Measurements from ENCODE around the gene SLC44A4.
"Not testable (repeated sequence)": the region's sequence is repeated elsewhere in the genome, so short reads cannot be mapped to it uniquely, and the experiment has no call there.

The SLC44A4 gene

DNA sequence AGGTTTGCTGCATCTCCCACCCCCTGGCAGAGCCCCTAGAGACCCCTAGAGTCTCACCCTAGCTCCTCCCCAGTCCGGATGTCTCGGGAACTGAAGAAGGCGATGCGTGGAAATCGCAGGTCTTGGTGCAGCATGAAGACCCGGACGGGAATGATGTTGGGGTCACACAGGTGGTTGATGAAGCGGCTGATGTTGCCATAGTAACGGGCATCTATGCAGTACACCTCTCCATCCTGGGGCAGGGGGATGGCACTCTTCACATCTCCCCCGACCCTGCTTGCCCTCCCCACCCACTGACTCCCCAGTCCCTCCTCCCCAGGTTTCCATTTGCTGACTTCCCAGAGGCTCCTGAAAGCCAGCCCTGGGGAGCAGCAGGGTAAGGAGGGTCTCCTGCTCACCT lies 1.8 kb upstream of the SLC44A4 start:
- in situ Hi-C loops (cut with HindIII; ENCODE audit: low sequenced_read_pairs): no loop called here

DNA sequence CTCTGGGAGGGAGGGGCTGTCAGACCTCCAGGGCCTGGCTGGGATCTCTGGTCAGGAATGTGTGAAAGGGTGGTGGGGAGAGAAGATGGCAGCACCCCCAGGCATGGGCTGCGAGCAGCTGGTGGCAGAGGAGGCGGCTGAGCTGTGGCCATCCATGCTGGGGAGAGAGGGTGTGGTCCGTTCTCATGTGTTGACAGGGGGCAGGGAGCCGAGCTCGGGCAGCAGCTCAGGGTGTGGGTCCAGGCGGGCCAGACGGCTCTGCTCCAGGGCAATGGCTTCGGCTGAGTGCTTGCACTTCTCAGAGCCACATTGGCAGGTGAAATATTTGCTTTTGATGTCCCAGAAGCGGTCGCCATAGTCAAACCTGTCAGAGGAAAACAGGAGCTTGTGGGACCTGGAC lies 1.1 kb upstream of the SLC44A4 start:
- in situ Hi-C loops (cut with HindIII; ENCODE audit: low sequenced_read_pairs): no loop called here

DNA sequence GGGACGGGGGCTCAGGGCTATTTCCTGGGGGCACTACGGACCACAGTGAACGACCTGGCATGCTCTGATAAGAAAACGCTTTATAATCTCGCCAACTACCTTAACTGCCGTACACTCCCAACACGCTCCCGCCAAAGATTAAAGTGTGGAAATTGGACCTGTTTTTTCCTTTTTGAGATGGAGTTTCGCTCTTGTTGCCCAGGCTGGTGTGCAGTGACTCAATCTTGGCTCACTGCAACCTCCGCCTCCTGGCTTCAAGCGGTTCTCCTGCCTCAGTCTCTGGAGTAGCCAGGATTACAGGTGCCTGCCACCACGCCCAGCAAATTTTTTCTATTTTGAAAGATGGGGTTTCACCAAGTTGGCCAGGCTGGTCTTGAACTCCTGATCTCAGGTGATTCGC lies 346 bp upstream of the SLC44A4 start:
- in situ Hi-C loops (cut with HindIII; ENCODE audit: low sequenced_read_pairs): no loop called here

DNA sequence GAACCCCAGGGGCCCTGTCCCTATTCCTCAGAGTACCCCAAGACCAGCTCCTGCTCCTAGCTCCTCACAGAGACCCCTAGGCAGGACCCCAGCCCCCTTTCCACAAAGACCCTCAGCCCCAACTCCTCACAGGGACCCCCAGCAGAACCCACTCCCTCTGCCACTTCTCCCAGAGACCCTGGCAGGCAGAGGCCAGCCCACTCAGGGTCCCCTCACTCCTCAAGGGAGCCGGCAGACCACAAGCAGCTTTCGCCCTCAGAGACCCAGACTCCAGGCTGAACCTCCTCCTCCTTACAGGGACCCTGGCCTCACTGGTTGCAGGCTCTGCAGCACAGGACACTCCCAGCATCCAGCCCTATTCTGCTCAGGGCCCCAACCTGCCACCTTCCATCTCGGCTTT lies 575 bp downstream of the SLC44A4 start:
- in situ Hi-C loops (cut with HindIII; ENCODE audit: low sequenced_read_pairs): no loop called here

DNA sequence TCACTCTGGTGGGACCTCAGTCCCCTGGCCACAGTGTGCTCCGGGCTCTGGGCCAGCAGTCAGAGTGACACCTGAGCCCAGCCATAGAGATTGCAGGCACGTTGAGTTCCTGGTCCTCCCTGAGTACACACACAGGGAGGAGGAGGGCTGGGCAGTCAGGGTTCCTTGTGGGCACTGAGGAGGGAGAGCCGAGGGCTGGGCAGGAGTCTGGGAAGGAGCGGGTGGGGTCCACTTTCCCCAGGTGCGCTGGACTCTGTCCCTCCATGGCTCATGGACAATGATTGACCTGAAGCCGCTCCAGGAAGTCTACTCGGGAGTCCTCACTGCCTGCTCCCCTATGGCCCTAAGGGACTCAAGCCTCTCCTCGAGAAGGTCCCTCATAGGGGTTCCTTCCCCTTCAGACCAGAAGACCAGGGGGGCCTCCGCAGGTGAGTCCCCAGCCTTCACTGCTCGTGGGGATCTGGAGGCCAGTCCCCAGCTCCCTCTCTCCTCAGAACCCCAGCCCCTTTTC lies 1.1 kb downstream of the SLC44A4 start:
- in situ Hi-C loops (cut with HindIII; ENCODE audit: low sequenced_read_pairs): no loop called here

DNA sequence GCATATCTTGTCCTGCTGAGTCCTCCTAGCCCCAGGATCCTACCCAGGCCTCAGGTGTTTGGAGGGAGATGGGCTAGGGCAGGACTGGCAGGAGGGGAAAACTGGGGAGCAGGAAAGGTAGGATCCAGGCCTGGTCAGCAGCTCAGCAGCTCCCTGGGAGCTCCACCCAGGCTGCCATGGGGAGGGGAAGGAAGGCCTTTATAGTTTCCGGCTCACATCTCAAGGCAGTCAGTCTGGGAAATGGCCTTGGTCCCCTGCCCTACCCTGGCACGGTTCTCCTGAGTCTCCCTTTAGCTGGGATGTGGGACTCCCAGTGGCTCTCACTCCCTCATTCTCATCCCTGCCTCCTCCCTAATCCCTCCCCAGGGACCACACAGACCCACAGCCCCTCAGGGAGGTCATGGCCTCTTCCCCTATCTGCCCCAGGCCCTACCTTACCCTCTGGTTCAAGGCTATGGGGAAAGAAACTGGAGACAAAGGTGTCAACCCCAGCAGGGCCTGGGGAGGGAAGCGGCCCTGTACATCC lies 1.6 kb downstream of the SLC44A4 start:
- in situ Hi-C loops (cut with HindIII; ENCODE audit: low sequenced_read_pairs): no loop called here

DNA sequence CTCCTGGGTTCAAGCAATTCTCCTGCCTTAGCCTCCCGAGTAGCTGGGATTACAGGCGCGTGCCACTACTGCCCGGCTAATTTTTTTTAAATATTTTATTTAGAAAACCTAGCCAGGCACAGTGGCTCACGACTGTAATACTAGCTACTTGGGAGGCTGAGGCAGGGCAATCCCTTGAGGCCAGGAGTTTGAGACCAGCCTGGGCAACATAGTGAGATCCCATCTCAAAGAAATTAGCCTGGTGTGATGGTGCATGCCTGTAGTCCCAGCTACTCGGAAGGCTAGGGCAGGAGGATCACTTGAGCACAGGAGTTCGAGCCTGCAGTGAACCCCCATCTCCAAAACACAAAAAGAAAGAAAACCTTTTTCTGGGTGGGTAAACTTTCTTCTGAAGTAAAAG lies 2.4 kb downstream of the SLC44A4 start:
- in situ Hi-C loops (cut with HindIII; ENCODE audit: low sequenced_read_pairs): no loop called here

DNA sequence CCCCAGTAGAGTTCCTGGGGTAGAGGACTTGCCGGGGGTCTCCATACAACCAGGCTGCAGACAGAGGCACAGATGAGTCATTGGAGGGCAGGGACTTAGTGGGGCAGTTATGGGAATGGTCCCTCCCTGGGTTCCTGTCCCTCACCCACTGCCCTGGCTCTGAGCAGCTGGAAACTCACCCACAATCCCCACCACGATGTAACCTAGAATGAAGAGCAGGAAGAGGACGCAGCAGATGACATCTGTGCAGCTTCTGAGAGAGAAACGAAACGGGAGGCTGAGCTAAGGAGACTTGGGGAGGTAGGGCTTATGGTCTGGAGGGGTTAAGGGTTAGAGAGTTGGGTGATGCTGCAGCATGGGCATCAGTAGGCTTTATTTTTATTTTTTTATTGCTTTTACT lies 2.9 kb downstream of the SLC44A4 start:
- in situ Hi-C loops (cut with HindIII; ENCODE audit: low sequenced_read_pairs): no loop called here

DNA sequence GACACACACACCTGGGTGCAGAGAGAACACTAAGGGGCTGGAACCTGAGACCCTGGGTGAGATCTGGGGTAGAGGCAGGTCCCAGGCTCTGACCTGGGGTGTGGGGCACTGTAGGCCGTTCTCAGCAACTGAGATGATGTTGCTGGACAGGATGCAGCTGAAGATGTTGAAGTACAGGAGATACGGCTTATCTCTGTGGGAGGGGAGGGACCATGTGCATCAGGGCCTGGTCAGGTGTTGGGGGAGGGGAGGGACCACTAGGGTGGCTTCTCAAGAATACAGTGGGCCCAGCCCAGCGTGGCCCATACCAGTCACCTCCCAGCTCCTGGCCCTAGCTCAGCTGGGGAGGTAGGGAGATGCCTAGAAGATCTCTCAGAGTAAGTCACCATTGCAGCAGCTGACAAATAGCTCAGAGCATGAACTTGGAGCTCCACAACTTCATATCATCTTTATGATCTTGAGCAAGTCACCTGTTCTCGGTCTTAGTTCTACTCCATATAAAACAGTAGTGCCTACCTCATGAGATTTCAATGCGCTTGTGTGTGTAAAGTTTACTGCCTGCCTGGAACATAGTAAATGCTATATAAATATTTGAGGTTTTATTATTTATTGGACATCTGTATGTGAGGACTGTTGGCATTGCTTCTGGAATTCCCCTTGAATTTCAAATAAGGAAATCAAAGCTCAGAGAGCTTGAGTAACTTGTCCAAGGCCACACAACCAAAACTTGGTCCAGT lies 3.8 kb downstream of the SLC44A4 start:
- in situ Hi-C loops (cut with HindIII; ENCODE audit: low sequenced_read_pairs): no loop called here

DNA sequence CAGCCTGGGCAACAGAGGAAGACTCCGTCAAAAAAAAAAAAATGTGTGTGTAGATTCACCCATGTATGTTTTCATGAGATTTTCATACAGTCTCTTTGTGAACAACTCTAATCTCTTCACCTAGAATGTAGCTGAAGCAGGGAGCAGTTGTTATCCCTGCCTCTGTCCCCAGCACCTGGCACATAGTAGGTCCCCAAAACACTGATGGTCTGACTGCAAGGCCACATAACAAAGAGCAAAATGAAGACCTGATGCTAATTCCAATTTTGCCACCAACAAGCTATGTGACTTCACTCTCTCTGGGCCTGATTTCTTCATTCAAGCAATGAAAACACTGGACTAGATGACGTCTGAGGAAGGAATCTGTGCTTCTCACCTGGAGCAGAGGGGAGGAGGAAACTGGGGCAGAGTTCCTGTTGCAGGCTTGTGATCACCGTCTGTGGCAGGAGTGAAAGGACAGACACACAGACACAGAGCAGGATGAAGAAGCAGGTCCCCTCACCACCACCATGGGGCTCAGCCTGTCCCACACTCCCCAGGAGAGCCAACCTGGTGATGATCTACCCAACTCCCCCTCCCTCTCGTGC lies 4.6 kb downstream of the SLC44A4 start:
- in situ Hi-C loops (cut with HindIII; ENCODE audit: low sequenced_read_pairs): no loop called here

DNA sequence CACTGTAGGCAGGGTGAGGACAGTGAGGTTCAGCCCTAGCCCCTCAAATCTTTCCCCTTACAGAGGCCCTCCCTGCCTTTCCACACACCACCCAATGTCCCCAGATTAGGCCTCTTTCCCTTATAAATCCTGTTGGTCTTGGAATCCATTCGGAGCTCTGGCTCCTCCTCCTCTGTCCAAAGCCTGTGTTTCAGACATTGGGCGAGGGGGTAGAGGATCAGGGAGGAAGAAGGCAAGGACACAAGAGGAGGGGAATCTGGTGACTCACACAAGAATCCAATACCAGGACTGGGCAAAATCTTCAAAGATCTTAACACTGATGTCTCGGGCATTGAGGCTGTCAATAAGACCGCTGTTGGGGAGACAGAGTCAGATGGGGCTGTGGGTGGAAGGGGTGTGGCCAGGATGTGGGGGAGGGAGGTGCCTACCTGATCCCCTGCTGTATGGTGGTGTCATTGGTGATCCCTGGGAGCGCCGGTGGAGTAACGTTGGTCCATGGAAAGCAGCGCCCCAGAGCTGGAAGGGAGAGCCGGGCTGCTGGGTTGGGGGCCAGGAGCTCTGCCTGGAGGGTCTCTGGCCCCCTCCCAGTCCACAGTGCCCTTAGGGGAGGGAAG lies 7.6 kb downstream of the SLC44A4 start:
- in situ Hi-C loops (cut with HindIII; ENCODE audit: low sequenced_read_pairs): no loop called here

DNA sequence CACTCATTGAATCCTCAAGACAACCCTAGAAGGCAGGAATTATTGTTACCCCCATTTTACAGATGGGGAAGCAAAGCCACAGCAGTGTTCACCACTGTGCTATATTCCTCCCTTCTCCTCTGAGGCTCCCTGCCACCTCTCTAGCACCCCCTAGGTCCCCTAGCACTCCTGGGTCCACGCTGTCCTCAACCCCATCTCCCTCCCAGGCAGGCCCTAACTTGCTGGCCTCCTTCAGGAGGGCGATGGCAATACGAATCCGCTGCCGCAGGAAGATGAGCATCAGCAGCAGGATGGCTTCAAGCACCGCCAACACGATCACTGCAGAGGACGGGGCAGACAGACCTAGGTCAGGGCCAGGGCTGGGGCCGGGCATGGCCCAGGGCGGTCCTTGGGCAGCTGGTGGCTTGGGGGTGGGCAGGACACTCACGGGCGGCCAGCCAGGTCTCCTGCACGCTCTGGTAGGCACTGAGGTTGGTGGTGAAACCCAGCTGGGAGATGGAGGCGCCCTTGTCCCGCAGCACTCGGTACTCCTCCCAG lies 8.3 kb downstream of the SLC44A4 start:
- in situ Hi-C loops (cut with HindIII; ENCODE audit: low sequenced_read_pairs): no loop called here

DNA sequence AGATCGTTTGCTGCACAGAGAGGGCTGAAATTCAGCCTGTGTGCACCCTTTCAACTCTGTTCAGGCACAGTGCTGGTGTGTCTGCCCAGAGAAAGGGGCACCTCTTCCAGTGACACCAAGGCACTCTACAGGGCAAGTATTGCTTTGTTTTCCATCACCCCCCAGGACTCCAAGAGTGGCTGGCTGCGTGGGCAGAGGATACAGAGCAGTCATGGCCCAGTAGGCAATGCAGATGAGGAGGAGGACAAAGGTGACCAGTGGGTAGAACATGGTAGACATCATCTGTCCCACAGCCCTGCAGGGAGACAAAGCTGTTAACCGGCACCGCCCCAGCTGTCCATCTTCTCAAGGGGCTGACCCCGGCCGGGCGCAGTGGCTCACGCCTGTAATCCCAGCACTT lies 9.5 kb downstream of the SLC44A4 start:
- in situ Hi-C loops (cut with HindIII; ENCODE audit: low sequenced_read_pairs): no loop called here

DNA sequence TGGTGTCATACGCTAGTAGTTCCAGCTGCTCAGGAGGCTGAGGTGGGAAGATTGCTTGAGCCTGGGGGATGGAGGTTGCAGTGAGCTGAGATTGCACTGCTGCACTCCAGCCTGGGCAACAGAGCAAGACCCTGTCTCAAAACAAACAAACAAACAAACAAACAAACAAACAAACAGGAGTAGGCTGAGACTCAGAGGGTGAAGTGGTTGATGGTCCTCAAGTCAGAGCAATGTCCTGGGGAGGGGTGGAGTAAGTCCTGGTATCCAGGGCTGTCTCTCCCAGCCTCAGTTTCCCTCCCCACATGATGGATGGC lies 10.2 kb downstream of the SLC44A4 start:
- in situ Hi-C loops (cut with HindIII; ENCODE audit: low sequenced_read_pairs): not testable (repeated sequence)

DNA sequence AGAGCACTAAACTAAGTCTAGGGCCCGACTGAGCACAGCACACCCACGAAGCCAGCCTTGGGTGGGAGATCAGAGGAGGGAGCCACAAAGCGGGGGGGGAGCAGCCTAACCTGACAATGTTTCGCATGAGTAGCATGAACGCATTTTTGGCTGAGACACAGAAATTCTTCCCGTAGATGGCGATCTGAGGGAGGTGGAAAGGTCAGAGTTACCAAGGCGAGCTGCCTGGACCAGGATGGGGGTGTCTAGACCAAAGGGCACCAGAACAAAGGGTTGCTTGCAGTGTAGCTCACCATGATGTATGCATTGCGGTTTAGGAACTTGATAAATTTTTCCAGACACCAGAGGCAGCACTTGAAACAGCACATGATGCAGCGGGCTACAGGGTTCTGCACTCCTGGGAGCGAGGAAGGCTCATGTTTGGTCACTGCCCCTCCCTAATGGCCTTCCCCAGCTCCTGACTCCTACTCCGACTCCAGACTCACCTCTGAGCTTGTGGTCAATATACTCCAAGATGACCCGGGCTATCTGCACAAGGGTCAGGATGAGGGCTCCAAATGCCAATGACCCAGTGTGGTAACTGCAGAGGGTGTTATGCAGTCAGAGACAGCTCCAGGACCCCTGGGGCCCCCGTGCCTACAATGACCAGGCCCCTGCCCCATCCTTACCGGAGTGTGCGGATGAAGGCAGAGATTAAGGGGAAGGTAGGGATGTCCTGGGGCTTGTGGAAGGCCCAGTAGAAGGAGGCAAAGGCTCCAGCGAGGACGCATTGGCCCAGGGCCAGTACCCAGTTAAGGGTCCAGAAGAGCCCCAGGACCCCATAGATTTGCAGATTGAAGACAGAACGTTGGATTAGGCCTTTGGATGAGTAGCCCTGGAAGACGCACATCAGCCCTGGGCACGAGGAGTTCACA lies 13.3 kb downstream of the SLC44A4 start:
- in situ Hi-C loops (cut with HindIII; ENCODE audit: low sequenced_read_pairs): no loop called here

DNA sequence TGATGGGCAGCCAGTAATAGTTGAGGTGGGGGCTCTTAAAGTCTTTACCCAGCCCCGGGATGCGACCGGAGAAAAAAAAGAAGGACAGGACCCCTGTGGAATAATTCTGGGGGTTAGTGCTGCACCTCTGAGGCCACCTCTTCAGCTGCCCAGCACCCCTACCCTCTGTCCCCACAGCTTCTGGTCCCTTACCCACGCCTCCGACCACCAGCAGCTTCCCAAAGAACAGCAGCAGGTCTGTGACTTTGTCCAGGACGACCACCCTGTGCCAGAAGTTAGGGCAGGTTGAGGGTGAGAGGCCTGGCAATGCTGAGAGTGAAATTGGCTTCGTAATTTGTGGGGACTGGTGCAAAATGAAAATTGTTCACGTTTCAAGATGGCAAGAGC lies 14.0 kb downstream of the SLC44A4 start:
- in situ Hi-C loops (cut with HindIII; ENCODE audit: low sequenced_read_pairs): no loop called here

DNA sequence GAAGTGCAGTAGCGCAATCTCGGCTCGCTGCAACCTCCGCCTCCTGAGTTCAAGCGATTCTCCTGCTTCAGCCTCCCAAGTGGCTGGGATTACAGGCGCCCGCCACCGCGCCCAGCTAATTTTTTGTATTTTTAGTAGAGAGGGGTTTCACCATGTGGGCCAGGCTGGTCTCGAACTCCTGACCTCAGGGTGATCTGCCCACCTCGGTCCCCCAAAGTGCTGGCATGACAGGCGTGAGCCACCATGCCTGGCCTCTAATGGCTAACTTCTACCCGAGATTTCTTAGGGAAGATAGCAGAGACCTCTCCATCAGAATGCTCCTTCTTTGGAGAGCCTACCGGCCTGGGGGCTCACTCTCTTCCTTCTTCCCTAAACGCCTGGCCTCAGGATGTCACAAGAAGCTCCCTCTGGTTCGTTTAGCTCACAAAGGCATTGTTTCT lies 14.7 kb downstream of the SLC44A4 start:
- in situ Hi-C loops (cut with HindIII; ENCODE audit: low sequenced_read_pairs): not testable (repeated sequence)

DNA sequence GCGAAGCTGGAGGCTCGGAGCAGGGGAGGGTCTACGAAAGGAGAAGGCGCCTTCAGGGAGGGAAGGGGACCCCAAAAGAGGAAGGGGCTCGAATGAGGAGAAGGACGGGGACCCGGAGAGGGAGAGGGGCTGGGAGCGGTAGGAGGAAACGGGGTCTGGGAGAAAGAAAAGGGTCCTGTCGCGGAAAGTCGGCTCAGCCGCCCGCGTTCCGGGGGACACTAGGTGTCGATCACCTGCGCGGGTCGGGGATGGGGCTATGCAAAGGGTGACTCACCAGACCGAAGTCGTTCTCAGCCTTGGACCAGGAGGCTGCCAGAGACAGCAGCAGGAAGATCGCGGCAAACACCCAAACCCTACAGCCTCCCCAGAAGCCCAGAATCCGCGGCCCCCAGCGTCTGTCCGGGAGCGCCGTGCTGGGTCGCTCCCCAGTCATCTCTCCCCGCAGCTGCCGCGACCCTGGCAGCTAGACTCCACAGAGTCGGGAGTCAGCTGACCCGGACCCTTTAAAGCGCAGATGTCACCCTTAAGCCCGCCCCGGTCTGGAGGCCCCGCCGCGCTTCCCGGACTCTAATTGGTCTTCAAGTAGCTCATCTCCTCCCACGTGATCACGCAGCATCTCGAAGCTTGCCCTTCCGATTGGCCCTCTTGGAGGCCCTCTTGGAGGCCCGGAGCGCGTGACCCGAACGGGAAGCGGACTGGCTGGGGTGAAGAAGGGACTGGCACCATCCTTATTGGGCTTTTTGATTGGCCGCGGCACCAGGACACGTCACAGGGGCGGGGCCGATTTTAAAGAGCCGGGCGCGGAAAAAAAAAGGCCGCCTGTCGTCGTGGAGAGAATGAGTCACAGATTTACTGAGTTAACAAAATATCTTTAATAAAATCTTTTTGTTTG lies 16.2 kb downstream of the SLC44A4 start, which contains the start of gene NEU1:
Gene NEU1 (minus strand): TSS at position 478 of the 892 bp plus-strand sequence. CDS start 45 bp downstream, at position 433.
- in situ Hi-C loops (cut with HindIII; ENCODE audit: low sequenced_read_pairs): no loop called here

DNA sequence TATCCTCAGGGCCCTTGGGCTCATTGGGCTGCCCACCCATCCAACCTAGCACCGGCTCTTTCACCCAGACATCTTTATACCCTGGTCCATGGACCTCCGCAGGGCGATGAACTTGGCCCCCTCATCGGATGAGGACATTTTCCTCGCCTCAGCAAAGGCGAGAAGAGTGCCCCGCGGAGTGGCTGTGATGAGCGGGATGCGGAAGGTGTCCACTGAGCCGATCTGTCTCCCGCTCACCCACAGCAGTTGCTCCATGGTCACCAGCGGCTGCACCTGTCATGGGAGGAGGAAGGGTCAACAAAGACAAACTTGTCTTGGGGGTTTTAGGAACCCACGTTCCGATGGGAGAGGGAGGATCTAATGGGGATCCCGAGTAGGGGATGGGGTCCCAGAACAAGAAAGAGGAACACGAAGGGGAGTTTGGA lies 16.9 kb downstream of the SLC44A4 start:
- in situ Hi-C loops (cut with HindIII; ENCODE audit: low sequenced_read_pairs): no loop called here

DNA sequence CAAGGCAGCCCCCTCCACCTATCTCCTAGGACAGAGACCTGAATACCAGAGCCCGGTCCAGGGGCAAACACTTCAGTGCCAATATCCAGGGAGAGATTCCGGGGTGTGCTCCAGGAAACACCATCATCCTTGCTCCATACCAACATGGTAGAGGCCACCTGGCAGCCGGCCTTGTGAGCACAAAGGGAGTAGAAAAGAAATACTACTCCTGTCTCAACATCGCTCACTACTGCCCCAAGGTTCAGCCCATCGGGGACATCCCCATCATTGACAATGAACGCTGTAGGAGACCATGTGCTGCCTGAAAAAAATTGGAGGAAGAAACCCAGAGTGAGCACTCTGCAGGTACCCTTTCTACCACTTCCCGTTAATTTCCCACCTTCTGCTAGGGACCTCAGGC lies 17.6 kb downstream of the SLC44A4 start:
- in situ Hi-C loops (cut with HindIII; ENCODE audit: low sequenced_read_pairs): no loop called here
